A673 (cell line): ENCODE measurements around the gene CFI. TPM values are rescaled to one million over a fixed set of nuclear protein-coding genes. Genes with fewer than 3 reads are reported as not detected.

Source experiments
- BruUV-seq: library from RNA; stranded (reverse); fragments of 400-500 nt; replicated peaks from 2 replicates; lab custom pipeline; 2021; lab: Mats Ljungman, UMichigan
- CTCF ChIA-PET: fragments of 300-600 bp; sonication (Branson Sonifier 250); formaldehyde crosslinking; loops from one replicate; lab custom pipeline; 2022; ENCODE audit warnings: antibody characterized with exemption; lab: Charles Lee
- POLR2A ChIA-PET: fragments of 300-600 bp; sonication (Branson Sonifier 250); formaldehyde crosslinking; loops from one replicate; lab custom pipeline; 2022; ENCODE audit warnings: antibody characterized with exemption; ENCODE audit not compliant: low non-redundant PET; lab: Charles Lee
- DNase-seq: peaks from one replicate; pipeline ENCODE4 v3.0.0-alpha.2; 2015; ENCODE audit warnings: low spot score
- H3K27ac ChIP-seq: fragments of 200-600 bp; sonication (generic); 2 replicates; pipeline ENCODE4 v1.5.1; 2016; ENCODE audit warnings: mixed run types, low read depth, mild to moderate bottlenecking, mixed read lengths, antibody characterized with exemption, low read length; ENCODE audit not compliant: poor library complexity, severe bottlenecking
- H3K27me3 ChIP-seq: fragments of 200-600 bp; sonication (generic); replicated peaks from 2 replicates; pipeline ENCODE4 v1.6.1; 2017; ENCODE audit warnings: mixed run types, low read depth, mild to moderate bottlenecking, mixed read lengths, antibody characterized with exemption, low read length; ENCODE audit not compliant: insufficient read depth, poor library complexity
- H3K36me3 ChIP-seq: fragments of 200-600 bp; sonication (generic); 2 replicates; pipeline ENCODE4 v1.6.1; 2016; ENCODE audit warnings: mixed run types, mild to moderate bottlenecking, mixed read lengths, antibody characterized with exemption, low read length; ENCODE audit not compliant: insufficient read depth, poor library complexity, severe bottlenecking
- H3K4me1 ChIP-seq: fragments of 200-600 bp; sonication (generic); 2 replicates; pipeline ENCODE4 v1.6.1; 2017; ENCODE audit warnings: mixed run types, mild to moderate bottlenecking, mixed read lengths, antibody characterized with exemption, low read length; ENCODE audit not compliant: insufficient read depth, poor library complexity, severe bottlenecking
- H3K4me3 ChIP-seq: fragments of 200-600 bp; sonication (generic); 2 replicates; pipeline ENCODE4 v1.5.1; 2016; ENCODE audit warnings: low read depth, mixed run types, mild to moderate bottlenecking, mixed read lengths, low read length; ENCODE audit not compliant: poor library complexity, severe bottlenecking
- H3K9me3 ChIP-seq: fragments of 200-600 bp; sonication (generic); 2 replicates; pipeline ENCODE4 v1.6.1; 2016; ENCODE audit warnings: mixed run types, low read depth, mild to moderate bottlenecking, mixed read lengths, antibody characterized with exemption, low read length; ENCODE audit not compliant: poor library complexity, severe bottlenecking
- CTCF ChIP-seq: fragments of 300-800, 200-600 bp; sonication (generic); conservative IDR thresholded peaks from 2 replicates; pipeline ENCODE4 v1.5.1; 2017; ENCODE audit warnings: low read depth, mild to moderate bottlenecking, antibody characterized with exemption, low read length, moderate library complexity, mixed read lengths
- EZH2 ChIP-seq: fragments of 200-600 bp; sonication (generic); IDR thresholded peaks from 2 replicates; pipeline ENCODE4 v1.6.1; 2017; ENCODE audit warnings: borderline replicate concordance, low read depth, mild to moderate bottlenecking, mixed read lengths, antibody characterized with exemption, low read length; ENCODE audit not compliant: poor library complexity, severe bottlenecking
- intact Hi-C: fragments of 100-400 bp; cut with micrococcal nuclease; formaldehyde crosslinking; loops from one replicate; pipeline ENCODE4 v1.10.0; 2022; ENCODE audit not compliant: unreplicated experiment
- total RNA-seq: library from RNA; stranded (reverse); gene quantifications from 2 replicates; pipeline ENCODE4 v1.2.3, GENCODE V29; 2021

CFI gene
- total RNA-seq, 1 experiment from 2014 or later, result 0.86 TPM

GRCh38 chr4:109702950-109703663 lies 98.7 kb downstream of the CFI start, which contains the start of gene CASP6:
CASP6 (minus strand) TSS chr4:109703445; CDS start chr4:109703395, 50 bp downstream.
- Histone ChIP-seq H3K9me3 (no peaks in the 10 kb centered on the region), H3K4me3 (peak within 1 kb of the TSS; percentile 91), H3K27me3 (no peaks in the 10 kb centered on the region), H3K27ac (peak within 1 kb of the TSS; percentile 90), H3K4me1 (peaks cover 17% of the 10 kb centered on the region), H3K36me3 (no peaks in the 10 kb centered on the region)
- peak; percentile 86 for DNase-seq
- TF ChIP-seq EZH2 (no peak), CTCF (peak; percentile 75)
- intact Hi-C loops, result loop anchor here (2.0 to 10.0 kb wide), 3 partner anchors 102 to 272 kb away; partner anchors contain the start of gene GAR1
- BruUV-seq, result TSS peak; percentile 33
- ChIA-PET CTCF (interaction anchor here (0.8 kb wide), 1 partner anchor 101 kb away, joined by 3 read pairs; no protein-coding TSS in a partner anchor), POLR2A (no interaction called here)

GRCh38 chr4:109701566-109702410 lies 100.0 kb downstream of the CFI start:
- no TSS peak for BruUV-seq
- H3K4me1 ChIP-seq, result peaks cover 17% of the 10 kb centered on the region
- no peaks in the 10 kb centered on the region for H3K9me3 ChIP-seq
- peaks cover 8% of the 10 kb centered on the region for H3K36me3 ChIP-seq
- no peak for DNase-seq
- H3K27ac ChIP-seq, result peak overlapping the region; percentile 90
- TF ChIP-seq EZH2 (no peak), CTCF (no peak)
- POLR2A ChIA-PET, result interaction anchor here (0.6 kb wide), 1 partner anchor 113 kb away, joined by 3 read pairs; no protein-coding TSS in a partner anchor
- intact Hi-C loops, result loop anchor here (2.0 to 10.0 kb wide), 3 partner anchors 103 to 273 kb away; partner anchors contain the start of gene GAR1
- CTCF ChIA-PET, result interaction anchor here (0.8 to 1.7 kb wide), 3 partner anchors 19 to 269 kb away, joined by 3 to 7 read pairs (median 5); no protein-coding TSS in a partner anchor
- H3K4me3 ChIP-seq, result peak overlapping the region; percentile 91
- H3K27me3 ChIP-seq, result no peaks in the 10 kb centered on the region

DNA sequence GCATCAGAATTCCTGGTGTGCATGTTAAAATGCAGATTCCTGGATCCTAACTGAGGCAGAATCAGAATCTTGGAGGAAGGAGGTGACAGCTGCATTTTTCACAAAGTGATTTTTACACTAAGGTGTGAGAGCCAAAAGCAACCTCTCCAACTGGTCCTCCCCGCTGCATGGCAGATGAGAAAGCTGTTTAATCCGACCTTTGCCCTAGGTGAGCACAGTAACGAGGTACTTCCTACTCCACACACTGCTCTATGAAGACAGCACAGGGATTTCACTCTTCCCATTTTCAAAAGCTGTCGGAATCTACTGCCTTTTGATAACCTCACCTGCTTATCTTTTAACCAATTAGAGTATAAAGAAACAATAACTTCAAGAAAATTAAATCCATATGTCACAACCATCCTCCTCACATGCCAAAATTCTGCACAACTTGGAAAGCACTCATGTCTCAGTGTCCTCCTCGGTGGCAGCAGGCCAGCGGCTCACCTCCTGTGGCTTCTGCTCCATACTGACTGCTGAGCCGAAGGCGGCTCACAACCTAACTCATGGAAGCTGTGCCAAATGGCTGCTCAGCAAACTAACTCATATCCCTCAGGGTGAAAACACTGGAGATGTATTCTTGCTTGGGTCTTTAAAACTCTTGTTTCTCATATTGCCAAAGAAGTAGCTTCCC lies 102.1 kb downstream of the CFI start:
- DNase-seq, result peak; percentile 65

More for the DNA sequence above, 102.1 kb downstream of the CFI start:
- no peaks in the 10 kb centered on the region for H3K9me3 ChIP-seq
- H3K27me3 ChIP-seq, result no peaks in the 10 kb centered on the region
- peaks cover 16% of the 10 kb centered on the region for H3K36me3 ChIP-seq
- no peak for TF ChIP-seq CTCF
- TF ChIP-seq EZH2, result no peak
- CTCF ChIA-PET, result no interaction called here
- peaks cover 16% of the 10 kb centered on the region for H3K4me1 ChIP-seq
- H3K4me3 ChIP-seq, result no peak overlapping the region
- no peak overlapping the region for H3K27ac ChIP-seq
- BruUV-seq, result no TSS peak
- POLR2A ChIA-PET, result no interaction called here
- intact Hi-C loops, result loop anchor here (5.0 to 10.0 kb wide), 2 partner anchors 118 to 275 kb away; partner anchors contain the start of gene GAR1
